Tibial nerve (tissue), 3 donors: ENCODE measurements around the gene CEP170.

Experiments used
- CTCF ChIP-seq, 5 experiments: fragments of 200-600 bp in 3 of 5; fragments of 450-650 bp in 2 of 5; sonication (generic) in 3 of 5; IDR thresholded peaks; one replicate each; pipeline ENCODE4 v1.5.1; 2016 to 2019; ENCODE audit warnings: antibody characterized with exemption in 5 of 5, mild to moderate bottlenecking in 3 of 5, moderate library complexity in 2 of 5
- POLR2A ChIP-seq, 2 donors: fragments of 450-650 bp; IDR thresholded peaks; one replicate each; pipeline ENCODE4 v1.6.1; 2017; ENCODE audit warnings: antibody characterized with exemption in 2 of 2, mild to moderate bottlenecking in 2 of 2, moderate library complexity in 2 of 2

- TF ChIP-seq POLR2A (IDR thresholded peaks at IDR 0.05) (no peak), CTCF (IDR thresholded peaks at IDR 0.05) (no peak)
Observed at GRCh38 chr1:243267914-243268653, 13.0 kb upstream of the CEP170 start.
